HG02588 (cell line): Measurements from ENCODE around the gene OTOGL.
"Not testable (repeated sequence)": the region's sequence is repeated elsewhere in the genome, so short reads cannot be mapped to it uniquely, and the experiment has no call there.

Experiments
- ATAC-seq: cut with Tn5 transposase; IDR thresholded peaks from one replicate; pipeline ENCODE4 v1.9.1; 2021; ENCODE audit warnings: mild to moderate bottlenecking, moderate library complexity; ENCODE audit not compliant: unreplicated experiment

OTOGL gene

DNA sequence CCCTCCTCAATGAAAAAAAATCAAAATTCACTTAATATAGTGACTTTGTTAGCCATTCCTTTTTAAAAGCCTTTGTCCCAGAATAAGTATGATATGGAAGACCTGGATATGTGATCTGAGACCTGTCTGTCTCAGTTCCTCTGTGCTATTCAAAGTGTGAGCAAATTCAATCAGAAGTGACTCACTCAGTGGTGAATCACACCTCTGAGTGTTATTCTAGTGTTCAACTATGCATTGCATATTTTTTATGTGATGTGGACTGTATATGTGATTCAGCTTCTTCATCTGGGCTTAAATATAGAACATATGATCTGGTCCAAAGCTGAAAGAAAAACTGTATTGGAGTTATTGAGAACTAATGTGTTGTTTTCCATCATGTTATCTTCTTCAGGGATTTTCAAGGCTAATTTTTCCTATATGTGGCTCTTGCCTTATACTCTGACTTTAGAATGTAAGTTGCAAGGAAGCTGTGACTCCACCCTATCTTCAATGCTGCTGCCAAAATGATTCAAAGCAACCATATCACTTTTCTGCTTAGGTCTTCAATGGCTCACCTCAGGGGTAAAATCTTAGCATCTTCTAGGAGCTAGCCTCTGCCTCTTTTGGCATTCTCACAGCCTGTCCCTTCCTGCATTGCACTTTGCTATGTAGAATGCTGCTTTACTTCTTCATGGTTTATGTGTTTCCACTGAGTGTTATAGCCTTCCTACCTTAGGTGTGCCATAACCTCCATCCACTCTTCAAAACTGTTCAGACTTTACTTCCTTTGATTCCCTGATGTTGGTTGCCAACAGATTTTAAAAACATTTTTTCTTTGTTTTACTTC lies 169.8 kb downstream of the OTOGL start:
- no peak for ATAC-seq

DNA sequence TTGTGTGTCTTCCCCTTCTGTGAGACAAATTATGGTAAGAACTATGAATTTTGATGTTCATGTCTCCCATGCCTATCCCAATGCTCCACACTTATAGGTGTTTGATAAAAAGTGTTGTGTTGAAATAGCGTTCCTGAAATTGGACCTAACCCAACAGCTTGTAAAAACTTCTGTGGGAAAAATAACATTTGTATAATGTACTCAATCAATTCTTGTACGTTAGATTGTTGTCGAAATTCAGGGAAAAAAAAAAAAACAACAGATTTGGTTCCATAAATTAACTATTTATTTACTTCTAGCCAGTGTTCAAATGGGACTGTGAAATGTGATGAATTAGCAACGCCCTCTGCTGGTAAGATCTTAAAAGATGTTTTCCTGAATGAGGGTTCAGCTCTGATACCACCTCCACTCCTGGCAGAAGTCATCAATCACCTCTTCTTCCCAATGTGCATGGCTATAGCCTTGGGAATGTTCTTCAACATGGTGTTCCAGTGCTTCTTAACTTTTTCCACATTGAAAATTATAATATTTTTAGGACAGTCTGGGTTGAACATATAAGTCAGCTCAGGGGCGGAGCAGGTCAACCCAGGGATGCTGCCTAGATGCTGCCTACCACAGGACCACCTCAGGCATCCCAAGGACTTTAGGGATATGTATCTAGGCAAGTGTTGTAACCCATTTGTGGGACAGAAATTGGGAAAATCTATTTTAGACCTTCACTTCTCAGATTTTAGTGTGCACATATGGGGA lies 170.6 kb downstream of the OTOGL start:
- no peak for ATAC-seq

GRCh38 chr12:80271780-80272179 lies 172.4 kb downstream of the OTOGL start:
- no peak for ATAC-seq

GRCh38 chr12:80272387-80272915 lies 173.1 kb downstream of the OTOGL start:
- ATAC-seq = no peak

- no peak for ATAC-seq
Measured at GRCh38 chr12:80273144-80273543, 173.8 kb downstream of the OTOGL start.

GRCh38 chr12:80277732-80278131 lies 178.4 kb downstream of the OTOGL start:
- ATAC-seq = no peak

DNA sequence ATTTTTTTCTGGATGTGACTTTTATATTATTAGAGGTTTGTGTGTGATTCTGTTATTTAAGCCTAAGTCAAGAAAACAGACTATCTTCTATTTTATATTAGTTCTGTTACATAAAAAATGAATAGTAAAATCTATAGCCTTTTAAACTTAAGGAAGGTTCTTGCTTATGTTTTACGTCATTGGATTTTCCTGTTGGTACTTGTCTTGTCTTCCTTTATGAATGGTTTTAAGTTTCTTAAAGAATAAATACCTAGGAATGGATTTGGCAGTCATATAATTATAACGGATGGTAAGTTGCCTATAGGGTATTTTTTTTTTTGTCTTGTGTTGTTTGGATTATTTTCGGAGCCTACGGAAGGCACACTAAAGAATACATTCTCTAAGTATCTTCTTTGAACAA lies 182.9 kb downstream of the OTOGL start:
- ATAC-seq = no peak

- ATAC-seq = no peak
Measured at GRCh38 chr12:80282761-80283160, 183.4 kb downstream of the OTOGL start.

DNA sequence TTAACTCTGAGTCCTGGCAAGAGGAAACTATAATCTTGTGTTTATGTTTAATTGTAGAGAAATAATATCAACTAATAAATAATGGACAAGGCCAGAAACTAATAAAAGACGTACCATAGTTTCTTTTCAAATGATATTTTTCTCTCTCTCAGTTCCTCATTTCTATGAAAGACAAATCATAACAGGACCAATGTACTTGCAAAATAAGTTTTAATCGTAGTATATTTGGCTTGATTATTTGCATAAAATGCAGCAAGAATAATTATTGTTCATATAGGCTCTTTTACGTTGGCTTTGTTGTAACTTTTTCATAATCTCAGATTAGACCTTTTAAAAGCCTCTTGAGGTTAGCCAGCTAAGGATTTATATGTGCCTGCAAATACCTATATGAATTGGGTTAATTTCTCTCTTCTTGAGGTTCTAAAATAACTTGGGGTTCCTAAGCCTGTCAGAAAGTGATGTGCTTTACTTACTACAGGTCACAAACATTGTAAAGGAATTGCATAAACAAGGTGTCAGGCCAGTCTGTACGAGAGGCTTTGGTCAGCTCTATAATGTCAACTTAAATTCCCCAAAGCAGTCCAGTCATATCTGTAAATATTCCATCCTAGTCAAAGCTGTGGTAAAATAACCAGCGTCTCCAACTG lies 191.9 kb downstream of the OTOGL start:
- ATAC-seq = peak; percentile 31

DNA sequence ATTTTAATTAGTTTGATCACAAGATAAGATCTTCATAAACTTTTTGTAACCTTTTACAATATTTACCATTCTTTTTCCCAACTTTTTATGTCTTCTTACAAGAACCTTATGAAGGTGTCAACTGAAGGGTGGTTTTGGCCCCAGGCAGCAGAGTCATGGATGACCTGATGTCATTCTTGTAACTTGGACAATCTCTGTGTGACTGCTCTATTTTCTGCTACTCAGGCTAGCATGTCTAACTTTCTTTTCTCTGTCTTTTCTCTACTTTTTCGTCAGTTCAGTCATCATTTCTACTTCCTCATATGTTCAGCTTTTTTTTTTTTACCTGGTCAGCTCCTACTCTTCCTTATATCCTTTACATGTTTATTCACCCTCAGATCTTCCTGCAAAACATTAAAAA lies 194.0 kb downstream of the OTOGL start:
- peak; percentile 60 for ATAC-seq

GRCh38 chr12:80293759-80294158 lies 194.4 kb downstream of the OTOGL start:
- ATAC-seq = peak; percentile 72

- ATAC-seq = no peak
Measured at GRCh38 chr12:80299219-80299618, 199.9 kb downstream of the OTOGL start.

DNA sequence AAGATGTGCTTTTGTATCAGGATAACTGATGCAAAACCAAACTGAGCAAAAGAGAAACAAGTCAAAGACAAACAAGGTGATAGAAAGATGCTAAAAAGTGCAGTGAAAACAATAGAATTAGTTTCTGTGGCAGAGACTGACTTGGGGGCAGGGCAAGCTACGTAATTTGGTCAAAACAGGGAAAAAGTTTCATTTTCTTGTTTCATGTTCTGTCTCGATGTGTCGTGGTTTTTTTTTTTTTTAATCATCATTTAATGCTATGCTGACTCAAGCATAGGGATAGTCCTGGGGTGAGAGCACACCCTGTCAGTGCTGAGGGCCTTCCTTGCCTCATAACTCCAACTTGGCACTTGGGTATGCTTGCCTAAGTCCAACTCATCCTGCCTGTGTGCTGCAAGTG lies 200.6 kb downstream of the OTOGL start:
- peak; percentile 71 for ATAC-seq

DNA sequence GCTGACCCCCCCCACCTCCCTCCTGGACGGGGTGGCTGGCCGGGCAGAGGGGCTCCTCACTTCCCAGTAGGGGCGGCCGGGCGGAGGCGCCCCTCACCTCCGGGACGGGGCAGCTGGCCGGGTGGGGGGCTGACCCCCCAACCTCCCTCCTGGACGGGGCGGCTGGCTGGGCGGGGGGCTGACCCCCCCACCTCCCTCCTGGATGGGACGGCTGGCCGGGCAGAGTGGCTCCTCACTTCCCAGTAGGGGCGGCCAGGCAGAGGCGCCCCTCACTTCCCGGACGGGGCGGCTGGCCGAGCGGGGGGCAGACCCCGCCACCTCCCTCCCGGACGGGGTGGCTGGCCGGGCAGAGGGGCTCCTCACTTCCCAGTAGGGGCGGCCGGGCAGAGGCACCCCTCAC lies 208.1 kb downstream of the OTOGL start:
- not testable (repeated sequence) for ATAC-seq

GRCh38 chr12:80313209-80313608 lies 213.9 kb downstream of the OTOGL start:
- ATAC-seq = no peak

GRCh38 chr12:80314741-80315140 lies 215.4 kb downstream of the OTOGL start:
- no peak for ATAC-seq

DNA sequence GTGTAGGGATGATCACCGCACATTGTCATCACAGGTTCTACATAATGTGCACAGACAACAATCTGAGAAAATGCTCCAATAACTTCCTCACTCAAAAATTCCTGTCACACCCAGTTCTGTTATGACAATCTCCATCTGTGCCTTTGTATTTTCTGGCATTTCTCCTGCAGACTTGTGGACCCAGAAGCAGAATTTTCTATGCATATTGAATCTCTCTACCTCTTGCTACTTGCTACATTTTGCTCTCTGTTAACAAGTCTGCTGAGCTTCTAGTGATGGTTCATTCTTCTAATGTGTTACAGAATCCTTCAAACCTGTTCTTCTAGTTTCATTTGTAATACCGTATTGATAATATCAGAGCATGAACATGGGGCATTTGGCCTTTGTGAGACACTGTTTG lies 216.9 kb downstream of the OTOGL start:
- no peak for ATAC-seq

GRCh38 chr12:80317307-80317706 lies 218.0 kb downstream of the OTOGL start:
- no peak for ATAC-seq

DNA sequence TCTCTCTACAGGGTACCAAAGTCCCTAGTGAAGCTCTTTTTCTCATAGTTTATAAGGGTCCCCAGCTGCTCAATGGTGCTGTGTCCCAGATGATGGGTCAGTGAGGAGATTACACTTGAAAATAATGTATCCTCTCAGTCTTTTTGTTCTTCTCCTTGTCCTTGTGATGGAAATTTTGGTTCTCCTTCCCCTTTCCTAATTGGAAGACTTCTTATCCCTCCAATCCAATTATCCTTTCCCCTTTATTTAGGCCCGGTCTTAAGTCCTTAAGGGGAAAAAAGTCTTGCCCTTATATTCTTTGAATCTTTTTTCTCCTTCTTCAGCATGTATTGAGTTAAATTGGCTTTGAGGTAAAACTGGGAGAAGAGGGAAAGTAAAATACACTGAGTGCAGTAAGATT lies 218.6 kb downstream of the OTOGL start:
- no peak for ATAC-seq

DNA sequence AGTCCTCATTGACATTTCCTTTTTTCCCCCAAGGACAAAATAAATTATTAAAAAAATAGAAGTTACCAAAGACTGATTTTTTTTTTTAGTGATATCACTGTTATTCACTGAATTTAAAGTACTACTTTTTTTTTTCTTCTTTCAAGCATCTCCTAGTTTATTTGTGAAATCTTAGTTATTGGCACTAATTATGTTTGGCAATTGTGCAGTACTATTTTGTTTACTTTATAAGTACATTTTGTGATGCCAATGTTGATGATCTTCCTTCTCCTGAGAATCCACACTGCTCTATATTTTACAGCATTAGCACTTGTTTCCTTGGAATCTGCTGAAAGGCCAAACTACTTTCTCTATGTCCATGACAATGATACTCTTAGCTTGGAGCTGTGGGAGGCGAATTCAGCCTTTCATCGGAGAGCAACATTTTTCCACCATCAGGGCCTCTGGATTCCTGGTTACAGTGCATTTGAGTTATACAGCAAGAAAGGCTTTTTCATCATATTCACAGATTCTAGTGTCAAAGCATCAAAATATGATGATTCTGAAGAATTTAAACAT lies 220.9 kb downstream of the OTOGL start:
- ATAC-seq = no peak

GRCh38 chr12:80321653-80322052 lies 222.3 kb downstream of the OTOGL start:
- no peak for ATAC-seq
